Mesendoderm (in vitro differentiated cells): ENCODE measurements around the gene SFXN2.

Experiments
- DNase-seq: peaks from one replicate; pipeline ENCODE4 v3.0.0; 2013
- H2AK5ac ChIP-seq: 2 replicates; pipeline ENCODE4 v1.6.1; 2013; ENCODE audit warnings: low read length, inconsistent platforms
- H2BK120ac ChIP-seq: 2 replicates; pipeline ENCODE4 v1.6.1; 2013; ENCODE audit warnings: low read depth, mild to moderate bottlenecking, low read length, moderate library complexity, mixed read lengths
- H2BK15ac ChIP-seq: replicated peaks from 2 replicates; pipeline ENCODE4 v1.6.1; 2013; ENCODE audit warnings: low read depth, mild to moderate bottlenecking, moderate library complexity
- H2BK5ac ChIP-seq: 2 replicates; pipeline ENCODE4 v1.6.1; 2013; ENCODE audit warnings: low read length, inconsistent platforms
- H3K18ac ChIP-seq: 2 replicates; pipeline ENCODE4 v1.6.1; 2013; ENCODE audit warnings: mild to moderate bottlenecking, low read length, mixed read lengths
- H3K23ac ChIP-seq: one replicate; pipeline ENCODE4 v1.6.1; 2013; ENCODE audit warnings: low read length
- H3K27ac ChIP-seq: 2 replicates; pipeline ENCODE4 v1.5.1; 2013; ENCODE audit warnings: low read depth, mild to moderate bottlenecking, inconsistent platforms, low read length, moderate library complexity
- H3K27me3 ChIP-seq: 2 replicates; pipeline ENCODE4 v1.6.1; 2013; ENCODE audit warnings: low read length, control low read depth, mild to moderate bottlenecking, inconsistent platforms; ENCODE audit not compliant: insufficient read depth, poor library complexity
- H3K36me3 ChIP-seq: 2 replicates; pipeline ENCODE4 v1.6.1; 2013; ENCODE audit warnings: low read length, inconsistent platforms; ENCODE audit not compliant: control insufficient read depth, insufficient read depth
- H3K4ac ChIP-seq: one replicate; pipeline ENCODE4 v1.6.1; 2013; ENCODE audit warnings: low read depth, mild to moderate bottlenecking, low read length, moderate library complexity
- H3K4me1 ChIP-seq: 2 replicates; pipeline ENCODE4 v1.6.1; 2013; ENCODE audit warnings: low read depth, low read length, inconsistent platforms; ENCODE audit not compliant: control insufficient read depth
- H3K4me2 ChIP-seq: 2 replicates; pipeline ENCODE4 v1.6.1; 2013; ENCODE audit warnings: low read length
- H3K4me3 ChIP-seq: 2 replicates; pipeline ENCODE4 v1.5.1; 2013; ENCODE audit warnings: mild to moderate bottlenecking, low read length
- H3K56ac ChIP-seq: one replicate; pipeline ENCODE4 v1.6.1; 2013; ENCODE audit warnings: low read length
- H3K79me1 ChIP-seq: 2 replicates; pipeline ENCODE4 v1.6.1; 2013; ENCODE audit warnings: low read length, inconsistent platforms
- H3K79me2 ChIP-seq: 2 replicates; pipeline ENCODE4 v1.6.1; 2013; ENCODE audit warnings: mild to moderate bottlenecking, low read length; ENCODE audit not compliant: control insufficient read depth, insufficient read depth
- H3K9ac ChIP-seq: 2 replicates; pipeline ENCODE4 v1.6.1; 2013; ENCODE audit warnings: low read length, inconsistent platforms
- H4K5ac ChIP-seq: one replicate; pipeline ENCODE4 v1.6.1; 2013; ENCODE audit warnings: low read length
- H4K8ac ChIP-seq: one replicate; pipeline ENCODE4 v1.6.1; 2013; ENCODE audit warnings: low read depth, mild to moderate bottlenecking, control low read depth, low read length, moderate library complexity
- WGBS: extraction: QIAGEN DNeasy Blood & Tissue Kit; methylation state at CpG from one replicate; pipeline ENCODE4 v1.1.7; 2013; ENCODE audit warnings: low lambda C conversion rate, missing lambda C conversion rate; ENCODE audit not compliant: insufficient coverage; ENCODE audit errors: extremely low coverage; 5-methylcytosine and 5-hydroxymethylcytosine counted together

The SFXN2 gene

GRCh38 chr10:102783568-102783967, 69.1 kb downstream of the SFXN2 start:
- Histone ChIP-seq H3K18ac (no peak overlapping the region), H4K5ac (no peak overlapping the region), H3K23ac (no peak overlapping the region), H3K9ac (no peak overlapping the region), H3K4ac (no peak overlapping the region), H3K36me3 (no peaks in the 10 kb centered on the region), H2BK5ac (no peak overlapping the region), H3K4me1 (peaks cover 13% of the 10 kb centered on the region), H3K4me2 (no peak overlapping the region), H3K79me1 (peaks cover 3% of the 10 kb centered on the region), H2BK15ac (no peak overlapping the region), H3K27ac (no peak overlapping the region), H3K79me2 (no peaks in the 10 kb centered on the region), H4K8ac (no peak overlapping the region), H2BK120ac (no peak overlapping the region), H3K56ac (no peak overlapping the region), H3K27me3 (no peaks in the 10 kb centered on the region), H2AK5ac (no peak overlapping the region), H3K4me3 (no peak overlapping the region)
- WGBS: no CpG with 5 or more reads among the region's 1 CpG
- DNase-seq: no peak

GRCh38 chr10:102785818-102786217, 71.4 kb downstream of the SFXN2 start:
- Histone ChIP-seq H3K56ac (no peak overlapping the region), H2BK15ac (no peak overlapping the region), H3K18ac (no peak overlapping the region), H3K4ac (no peak overlapping the region), H2AK5ac (no peak overlapping the region), H2BK5ac (no peak overlapping the region), H3K27ac (no peak overlapping the region), H4K8ac (no peak overlapping the region), H3K4me3 (no peak overlapping the region), H3K23ac (no peak overlapping the region), H3K27me3 (no peaks in the 10 kb centered on the region), H4K5ac (no peak overlapping the region), H3K79me2 (no peaks in the 10 kb centered on the region), H2BK120ac (no peak overlapping the region), H3K36me3 (no peaks in the 10 kb centered on the region), H3K79me1 (peaks cover 3% of the 10 kb centered on the region), H3K9ac (no peak overlapping the region), H3K4me1 (peaks cover 9% of the 10 kb centered on the region), H3K4me2 (no peak overlapping the region)
- no CpG with 5 or more reads among the region's 2 CpGs for WGBS
- no peak for DNase-seq

GRCh38 chr10:102791754-102792395, 77.4 kb downstream of the SFXN2 start:
- H3K9ac ChIP-seq: no peak overlapping the region
- no peak overlapping the region for H3K4me2 ChIP-seq
- no peak overlapping the region for H2BK5ac ChIP-seq
- no peak overlapping the region for H3K18ac ChIP-seq
- no peak for DNase-seq
- H3K4me1 ChIP-seq: no peaks in the 10 kb centered on the region
- H3K56ac ChIP-seq: no peak overlapping the region
- H3K27me3 ChIP-seq: no peaks in the 10 kb centered on the region
- H3K36me3 ChIP-seq: no peaks in the 10 kb centered on the region
- no peak overlapping the region for H4K5ac ChIP-seq
- no peak overlapping the region for H3K4ac ChIP-seq
- WGBS: no CpG with 5 or more reads among the region's 8 CpGs
- H3K23ac ChIP-seq: no peak overlapping the region
- no peak overlapping the region for H3K27ac ChIP-seq
- H4K8ac ChIP-seq: no peak overlapping the region
- H3K79me1 ChIP-seq: peaks cover 3% of the 10 kb centered on the region
- H3K4me3 ChIP-seq: no peak overlapping the region
- no peak overlapping the region for H2AK5ac ChIP-seq
- H2BK15ac ChIP-seq: no peak overlapping the region
- no peaks in the 10 kb centered on the region for H3K79me2 ChIP-seq
- H2BK120ac ChIP-seq: no peak overlapping the region
